AG04449 (cell line): Measurements from ENCODE around the gene PADI2.
A peak's percentile ranks its signal among the peaks of the same experiment; 100 is the strongest.

Experiments
- CTCF ChIA-PET: fragments of 350-600 bp; formaldehyde crosslinking; extraction: SDS; loops from one replicate; lab custom pipeline; 2021; ENCODE audit warnings: antibody characterized with exemption; lab: Yijun Ruan, JAX
- POLR2A ChIA-PET: fragments of 400-600, 350-600 bp; formaldehyde crosslinking; extraction: SDS; loops from one replicate; lab custom pipeline; 2020; ENCODE audit warnings: antibody characterized with exemption, inconsistent platforms; lab: Yijun Ruan, JAX
- DNase-seq: peaks from one replicate; pipeline ENCODE4 v3.0.0-alpha.2; 2010; ENCODE audit warnings: low read depth, low spot score
- H3K4me3 ChIP-seq: 2 replicates; pipeline ENCODE4 v1.5.1; 2011; ENCODE audit warnings: low read depth, mild to moderate bottlenecking, control low read depth, low read length
- CTCF ChIP-seq: IDR thresholded peaks from one replicate; pipeline ENCODE4 v1.5.1; 2011; ENCODE audit warnings: mild to moderate bottlenecking, moderate library complexity, low read length, control low read depth, inconsistent platforms; ENCODE audit not compliant: insufficient read depth; ENCODE audit errors: missing control alignments

Gene PADI2

GRCh38 chr1:17120481-17120877 lies 1.2 kb upstream of the PADI2 start:
- no peak for DNase-seq
- TF ChIP-seq CTCF: no peak
- POLR2A ChIA-PET: no interaction called here
- CTCF ChIA-PET: interaction anchor here (0.5 to 13.4 kb wide), 9 partner anchors 59 to 290 kb away, joined by 3 to 669 read pairs (median 10); no protein-coding TSS in a partner anchor
- no peak overlapping the region for H3K4me3 ChIP-seq

- CTCF ChIA-PET: interaction anchor here (0.5 to 13.4 kb wide), 9 partner anchors 59 to 280 kb away, joined by 3 to 669 read pairs (median 5); no protein-coding TSS in a partner anchor
- H3K4me3 ChIP-seq: no peak overlapping the region
These were observed 676 bp upstream of the PADI2 start for GRCh38 chr1:17119773-17120480.

GRCh38 chr1:17118706-17119075 lies 560 bp downstream of the PADI2 start:
- TF ChIP-seq CTCF: no peak
- no peak for DNase-seq
- POLR2A ChIA-PET: no interaction called here
- CTCF ChIA-PET: interaction anchor here (1.1 to 13.4 kb wide), 4 partner anchors 8 to 167 kb away, joined by 3 to 669 read pairs (median 20); no protein-coding TSS in a partner anchor
- H3K4me3 ChIP-seq: peak overlapping the region; percentile 47

More at GRCh38 chr1:17119773-17120480, 676 bp upstream of the PADI2 start:
- TF ChIP-seq CTCF: no peak
- DNase-seq: no peak
- POLR2A ChIA-PET: no interaction called here

GRCh38 chr1:17118268-17118667 lies 983 bp downstream of the PADI2 start:
- DNase-seq: no peak
- no peak overlapping the region for H3K4me3 ChIP-seq
- no peak for TF ChIP-seq CTCF
- CTCF ChIA-PET: interaction anchor here (1.1 to 13.4 kb wide), 4 partner anchors 9 to 166 kb away, joined by 3 to 669 read pairs (median 20); no protein-coding TSS in a partner anchor
- POLR2A ChIA-PET: no interaction called here

GRCh38 chr1:17117451-17118265 lies 1.6 kb downstream of the PADI2 start:
- no peak for DNase-seq
- POLR2A ChIA-PET: no interaction called here
- CTCF ChIA-PET: interaction anchor here (1.1 to 5.4 kb wide), 4 partner anchors 9 to 166 kb away, joined by 3 to 38 read pairs (median 3); no protein-coding TSS in a partner anchor
- H3K4me3 ChIP-seq: no peak overlapping the region
- TF ChIP-seq CTCF: no peak

- POLR2A ChIA-PET: no interaction called here
- H3K4me3 ChIP-seq: no peak overlapping the region
- no peak for DNase-seq
- CTCF ChIA-PET: interaction anchor here (1.5 kb wide), 1 partner anchor 121 kb away, joined by 3 read pairs; no protein-coding TSS in a partner anchor
- TF ChIP-seq CTCF: no peak
These were observed 2.6 kb downstream of the PADI2 start for GRCh38 chr1:17116643-17117042.
